Measurements from ENCODE around the gene ANKH.

The ANKH gene

DNA sequence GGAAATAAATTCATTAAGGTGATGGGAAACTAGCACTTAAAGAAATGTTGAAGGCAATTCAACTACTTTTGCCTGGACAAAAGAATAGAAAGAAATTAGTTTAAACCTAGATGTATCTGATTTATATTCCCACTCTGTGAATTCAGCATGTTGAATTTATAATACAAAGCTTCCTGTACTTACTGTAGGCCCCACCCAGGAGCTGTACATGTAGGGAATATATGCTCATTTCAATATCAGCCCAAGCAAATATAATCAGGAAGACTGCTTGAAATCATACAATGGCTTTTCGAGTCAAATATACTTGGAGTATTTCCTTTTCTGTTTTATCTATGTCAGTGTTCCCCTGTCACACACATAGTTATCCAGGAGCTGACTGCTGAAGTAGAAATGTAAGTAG is 105.0 kb downstream of the ANKH start:
- H3K27ac ChIP-seq, result peak overlapping the region; percentile 71; the same call in 1 of the 2 replicates
- TF ChIP-seq CTCF (conservative IDR thresholded peaks at IDR 0.05), result no peak

- H3K27ac ChIP-seq, result no peak overlapping the region
- TF ChIP-seq CTCF (conservative IDR thresholded peaks at IDR 0.05), result no peak
Observed at GRCh38 chr5:14765587-14765986, 106.0 kb downstream of the ANKH start.

GRCh38 chr5:14762549-14763216 is 108.9 kb downstream of the ANKH start:
- no peak overlapping the region for H3K27ac ChIP-seq
- no peak for TF ChIP-seq CTCF (conservative IDR thresholded peaks at IDR 0.05)

- no peak for TF ChIP-seq CTCF (conservative IDR thresholded peaks at IDR 0.05)
- no peak overlapping the region for H3K27ac ChIP-seq
Observed at GRCh38 chr5:14760548-14761002, 111.0 kb downstream of the ANKH start.

DNA sequence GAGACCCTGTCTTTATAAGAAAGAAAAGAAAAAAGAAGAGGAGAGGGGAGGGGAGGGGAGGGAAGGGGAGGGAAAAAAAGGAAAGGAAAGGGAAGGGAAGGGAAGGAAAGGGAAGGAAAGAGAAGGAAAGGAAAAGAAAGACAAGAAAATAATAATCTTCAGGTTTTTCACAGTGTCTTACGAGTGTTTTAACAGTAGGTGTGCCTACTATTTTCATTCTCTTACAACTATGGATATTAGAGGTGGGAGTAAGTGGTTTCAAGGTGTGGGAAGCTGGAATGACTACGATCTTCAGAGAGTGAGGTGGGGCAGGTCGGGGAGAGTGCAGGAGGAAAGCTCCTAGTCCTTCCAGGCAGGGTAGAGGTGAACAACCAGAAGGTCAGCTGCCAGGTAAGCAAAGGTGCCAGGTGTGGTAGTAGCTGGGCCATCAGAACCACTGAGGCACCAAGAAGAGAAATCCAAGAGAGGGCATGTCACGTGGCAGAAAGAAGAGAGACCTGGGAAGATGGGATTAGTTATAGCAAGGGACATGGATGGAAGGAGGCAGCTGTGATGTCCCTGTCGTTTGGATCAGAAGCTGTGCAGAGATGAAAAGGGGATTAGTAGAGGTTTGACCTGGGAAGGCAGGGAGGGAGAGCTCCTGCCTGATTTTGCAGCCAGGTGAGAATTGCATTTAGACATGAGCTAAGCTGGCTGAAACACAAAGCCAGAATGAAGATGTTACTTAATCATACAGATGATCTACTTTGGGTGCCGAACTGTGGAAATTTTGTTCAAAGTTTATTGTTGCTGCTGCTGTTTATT is 111.6 kb downstream of the ANKH start:
- TF ChIP-seq CTCF (conservative IDR thresholded peaks at IDR 0.05), result no peak

DNA sequence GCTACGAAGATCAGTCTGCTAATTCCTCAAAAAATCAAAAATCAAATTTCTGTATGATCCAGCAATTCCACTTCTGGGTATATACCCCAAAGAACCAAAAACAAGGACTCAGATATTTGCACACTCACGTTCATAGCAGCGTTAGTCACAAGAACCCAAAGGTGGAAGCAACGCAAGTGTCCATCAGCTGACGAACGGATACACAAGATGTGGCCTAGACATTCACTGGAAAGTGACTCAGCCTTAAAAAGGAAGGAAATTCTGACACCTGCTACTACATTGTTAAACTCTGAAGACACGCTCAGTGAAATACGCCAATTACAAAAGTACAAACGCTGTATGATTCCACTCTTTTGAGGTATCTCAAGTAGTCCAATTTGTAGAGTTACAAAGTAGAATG is 113.7 kb downstream of the ANKH start:
- no peak for TF ChIP-seq CTCF (conservative IDR thresholded peaks at IDR 0.05)
- H3K27ac ChIP-seq, result no peak overlapping the region

More for the DNA sequence above, 111.6 kb downstream of the ANKH start:
- H3K27ac ChIP-seq, result no peak overlapping the region

GRCh38 chr5:14756478-14756877 is 115.1 kb downstream of the ANKH start:
- no peak overlapping the region for H3K27ac ChIP-seq
- TF ChIP-seq CTCF (conservative IDR thresholded peaks at IDR 0.05), result no peak
